ENCODE data around the gene ZNF611.
"Not testable (repeated sequence)": the region's sequence is repeated elsewhere in the genome, so short reads cannot be mapped to it uniquely, and the experiment has no call there.

Gene ZNF611

DNA sequence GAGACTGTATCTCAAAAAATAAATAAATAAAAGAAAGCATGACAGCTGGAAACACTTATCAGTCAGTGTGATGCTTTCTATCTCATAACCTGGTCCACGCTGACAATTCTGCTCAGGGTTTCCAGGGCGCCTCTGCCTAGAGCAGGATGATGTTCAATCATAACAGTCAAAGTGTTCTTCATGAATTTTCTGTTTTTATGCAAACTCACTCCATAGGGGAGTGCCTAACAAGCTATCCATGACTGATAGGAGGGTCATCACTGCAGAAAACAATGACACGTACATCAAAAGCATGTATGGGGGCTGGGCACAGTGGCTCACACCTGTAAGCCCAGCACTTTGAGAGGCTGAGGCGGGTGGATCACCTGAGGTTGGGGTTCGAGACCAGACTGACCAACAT is 55.2 kb downstream of the ZNF611 start:
- Histone ChIP-seq H2AFZ (ENCODE audit: low read depth, low read length) (no peak overlapping the region), H3K4me1 (ENCODE audit: insufficient read depth, low read length) (no peaks in the 10 kb centered on the region), H3K9ac (ENCODE audit: low read depth, low read length) (no peak overlapping the region), H3K79me2 (ENCODE audit: insufficient read depth, low read length) (peaks cover 88% of the 10 kb centered on the region), H3K4me3 (ENCODE audit: low read depth in 1 of 2, low read length in 2 of 2) (no peak overlapping the region), H3K36me3 (ENCODE audit: insufficient read depth, low read length) (peaks cover 47% of the 10 kb centered on the region), H3K27ac (ENCODE audit: low read length) (no peak overlapping the region), H4K20me1 (ENCODE audit: insufficient read depth, low read length) (peaks cover 32% of the 10 kb centered on the region), H3K9me3 (ENCODE audit: insufficient read depth, low read length, severe bottlenecking) (no peaks in the 10 kb centered on the region), H3K4me2 (ENCODE audit: insufficient read depth, low read length) (no peak overlapping the region), H3K27me3 (ENCODE audit: insufficient read depth, low read length, poor library complexity) (no peaks in the 10 kb centered on the region)
- TF ChIP-seq, protein P1, sequence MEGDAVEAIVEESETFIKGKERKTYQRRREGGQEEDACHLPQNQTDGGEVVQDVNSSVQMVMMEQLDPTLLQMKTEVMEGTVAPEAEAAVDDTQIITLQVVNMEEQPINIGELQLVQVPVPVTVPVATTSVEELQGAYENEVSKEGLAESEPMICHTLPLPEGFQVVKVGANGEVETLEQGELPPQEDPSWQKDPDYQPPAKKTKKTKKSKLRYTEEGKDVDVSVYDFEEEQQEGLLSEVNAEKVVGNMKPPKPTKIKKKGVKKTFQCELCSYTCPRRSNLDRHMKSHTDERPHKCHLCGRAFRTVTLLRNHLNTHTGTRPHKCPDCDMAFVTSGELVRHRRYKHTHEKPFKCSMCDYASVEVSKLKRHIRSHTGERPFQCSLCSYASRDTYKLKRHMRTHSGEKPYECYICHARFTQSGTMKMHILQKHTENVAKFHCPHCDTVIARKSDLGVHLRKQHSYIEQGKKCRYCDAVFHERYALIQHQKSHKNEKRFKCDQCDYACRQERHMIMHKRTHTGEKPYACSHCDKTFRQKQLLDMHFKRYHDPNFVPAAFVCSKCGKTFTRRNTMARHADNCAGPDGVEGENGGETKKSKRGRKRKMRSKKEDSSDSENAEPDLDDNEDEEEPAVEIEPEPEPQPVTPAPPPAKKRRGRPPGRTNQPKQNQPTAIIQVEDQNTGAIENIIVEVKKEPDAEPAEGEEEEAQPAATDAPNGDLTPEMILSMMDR (IDR thresholded peaks at IDR 0.05; ENCODE audit: borderline replicate concordance, extremely low read depth, low read length, poor library complexity, severe bottlenecking) = no peak
- no peak for TF ChIP-seq EZH2 (IDR thresholded peaks at IDR 0.05; ENCODE audit: borderline replicate concordance, low read depth, low read length, severe bottlenecking)
- ATAC-seq (ENCODE audit: insufficient read depth, low read depth) (no peak), DNase-seq (no peak)

- not testable (repeated sequence) for ATAC-seq (ENCODE audit: insufficient read depth, low read depth); H3K4me1 ChIP-seq (ENCODE audit: insufficient read depth, low read length); H3K9me3 ChIP-seq (ENCODE audit: insufficient read depth, low read length, severe bottlenecking); H3K4me2 ChIP-seq (ENCODE audit: insufficient read depth, low read length); H2AFZ ChIP-seq (ENCODE audit: low read depth, low read length); H3K27me3 ChIP-seq (ENCODE audit: insufficient read depth, low read length, poor library complexity); H3K9ac ChIP-seq (ENCODE audit: low read depth, low read length); H3K4me3 ChIP-seq (ENCODE audit: low read depth in 1 of 2, low read length in 2 of 2); DNase-seq; H3K27ac ChIP-seq (ENCODE audit: low read length)
- H3K79me2 ChIP-seq (ENCODE audit: insufficient read depth, low read length) = peaks cover 90% of the 10 kb centered on the region
- H3K36me3 ChIP-seq (ENCODE audit: insufficient read depth, low read length) = peaks cover 44% of the 10 kb centered on the region
- H4K20me1 ChIP-seq (ENCODE audit: insufficient read depth, low read length) = peaks cover 35% of the 10 kb centered on the region
Measured at GRCh38 chr19:52675239-52675638, 59.6 kb downstream of the ZNF611 start.

DNA sequence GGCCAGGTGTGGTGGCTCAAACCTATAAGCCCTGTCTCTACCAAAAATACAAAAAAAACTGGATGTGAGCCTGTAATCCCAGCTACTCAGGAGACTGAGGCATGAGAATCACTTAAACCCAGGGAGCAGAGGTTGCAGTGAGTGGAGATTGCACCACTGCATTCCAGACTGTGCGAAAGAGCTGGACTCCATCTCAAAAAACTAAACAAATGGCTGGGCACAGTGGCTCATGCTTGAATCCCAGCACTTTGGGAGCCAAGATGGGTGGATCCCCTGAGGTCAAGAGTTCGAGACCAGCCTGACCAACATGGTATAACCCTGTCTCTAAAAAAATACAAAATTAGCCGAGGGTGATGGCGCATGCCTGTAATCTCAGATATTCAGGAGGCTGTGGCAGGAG is 61.8 kb downstream of the ZNF611 start:
- peaks cover 5% of the 10 kb centered on the region for H3K4me1 ChIP-seq (ENCODE audit: insufficient read depth, low read length)
- H3K4me2 ChIP-seq (ENCODE audit: insufficient read depth, low read length) = no peak overlapping the region
- H3K27me3 ChIP-seq (ENCODE audit: insufficient read depth, low read length, poor library complexity) = no peaks in the 10 kb centered on the region
- H2AFZ ChIP-seq (ENCODE audit: low read depth, low read length) = no peak overlapping the region
- DNase-seq (no peak), ATAC-seq (ENCODE audit: insufficient read depth, low read depth) (no peak)
- TF ChIP-seq, protein P1 (IDR thresholded peaks at IDR 0.05; ENCODE audit: borderline replicate concordance, extremely low read depth, low read length, poor library complexity, severe bottlenecking) = no peak
- TF ChIP-seq EZH2 (IDR thresholded peaks at IDR 0.05; ENCODE audit: borderline replicate concordance, low read depth, low read length, severe bottlenecking) = no peak
- no peak overlapping the region for H3K9ac ChIP-seq (ENCODE audit: low read depth, low read length)
- peaks cover 45% of the 10 kb centered on the region for H4K20me1 ChIP-seq (ENCODE audit: insufficient read depth, low read length)
- H3K36me3 ChIP-seq (ENCODE audit: insufficient read depth, low read length) = peaks cover 45% of the 10 kb centered on the region
- H3K9me3 ChIP-seq (ENCODE audit: insufficient read depth, low read length, severe bottlenecking) = no peaks in the 10 kb centered on the region
- H3K27ac ChIP-seq (ENCODE audit: low read length) = no peak overlapping the region
- peaks cover 91% of the 10 kb centered on the region for H3K79me2 ChIP-seq (ENCODE audit: insufficient read depth, low read length)
- H3K4me3 ChIP-seq (ENCODE audit: low read depth in 1 of 2, low read length in 2 of 2) = no peak overlapping the region

- ATAC-seq (ENCODE audit: insufficient read depth, low read depth) = no peak
- Histone ChIP-seq H3K79me2 (ENCODE audit: insufficient read depth, low read length) (peaks cover 98% of the 10 kb centered on the region), H3K27me3 (ENCODE audit: insufficient read depth, low read length, poor library complexity) (no peaks in the 10 kb centered on the region), H3K9ac (ENCODE audit: low read depth, low read length) (no peak overlapping the region), H3K4me3 (ENCODE audit: low read depth in 1 of 2, low read length in 2 of 2) (no peak overlapping the region), H3K4me2 (ENCODE audit: insufficient read depth, low read length) (no peak overlapping the region), H3K36me3 (ENCODE audit: insufficient read depth, low read length) (peaks cover 46% of the 10 kb centered on the region), H4K20me1 (ENCODE audit: insufficient read depth, low read length) (peaks cover 46% of the 10 kb centered on the region), H3K27ac (ENCODE audit: low read length) (no peak overlapping the region), H2AFZ (ENCODE audit: low read depth, low read length) (no peak overlapping the region), H3K9me3 (ENCODE audit: insufficient read depth, low read length, severe bottlenecking) (no peaks in the 10 kb centered on the region), H3K4me1 (ENCODE audit: insufficient read depth, low read length) (peaks cover 5% of the 10 kb centered on the region)
- no peak for TF ChIP-seq EZH2 (IDR thresholded peaks at IDR 0.05; ENCODE audit: borderline replicate concordance, low read depth, low read length, severe bottlenecking)
- DNase-seq = no peak
Measured at GRCh38 chr19:52670046-52670445, 64.8 kb downstream of the ZNF611 start.
